HEK293 (cell line): ENCODE results near the gene ADNP.
A peak's percentile ranks its signal among the peaks of the same experiment; 100 is the strongest.

ENCODE experiments used
- CTCF ChIA-PET: fragments of 350-600 bp; formaldehyde crosslinking; extraction: SDS; loops from one replicate; lab custom pipeline; 2021; ENCODE audit warnings: antibody characterized with exemption; lab: Yijun Ruan, JAX
- POLR2A ChIA-PET: fragments of 300-600 bp; formaldehyde crosslinking; extraction: SDS; loops from one replicate; lab custom pipeline; 2020; ENCODE audit warnings: antibody characterized with exemption, inconsistent platforms; lab: Yijun Ruan, JAX
- H3K27ac ChIP-seq: fragments of 200-500 bp; sonication (Bioruptor generic); 2 replicates; pipeline ENCODE4 v1.5.1; 2014; ENCODE audit warnings: low read depth, low read length, control low read depth, inconsistent platforms; ENCODE audit errors: extremely low read depth
- H3K36me3 ChIP-seq, 2 experiments: fragments of 200-500 bp in 1 of 2; sonication (Bioruptor generic) in 1 of 2; 1 replicate in 1 of 2; 2 replicates in 1 of 2; pipeline ENCODE4 v1.5.1; 2014 to 2017; ENCODE audit warnings: inconsistent platforms in 2 of 2, low read length in 2 of 2; ENCODE audit not compliant: control insufficient read depth in 2 of 2, insufficient read depth in 1 of 2
- H3K4me1 ChIP-seq: fragments of 200-500 bp; sonication (Bioruptor generic); 2 replicates; pipeline ENCODE4 v1.5.1; 2014; ENCODE audit warnings: mild to moderate bottlenecking, low read length, inconsistent platforms; ENCODE audit not compliant: control insufficient read depth, insufficient read depth
- H3K4me3 ChIP-seq: 2 replicates; pipeline ENCODE4 v1.5.1; 2011; ENCODE audit warnings: low read depth, mild to moderate bottlenecking, control low read depth, low read length, moderate library complexity
- H3K9me3 ChIP-seq: fragments of 200-500 bp; sonication (Bioruptor generic); 2 replicates; pipeline ENCODE4 v1.5.1; 2014; ENCODE audit warnings: low read depth, low read length, inconsistent platforms; ENCODE audit not compliant: control insufficient read depth, insufficient read depth
- FEZF1 ChIP-seq: fragments of 450-650 bp; formaldehyde crosslinking; IDR thresholded peaks from 2 replicates; pipeline ENCODE4 v1.5.1; 2016; ENCODE audit warnings: missing biosample characterization, missing genetic modification characterization
- GLI4 ChIP-seq: fragments of 450-650 bp; formaldehyde crosslinking; IDR thresholded peaks from 2 replicates; pipeline ENCODE4 v1.5.1; 2016; ENCODE audit warnings: missing biosample characterization, missing genetic modification characterization
- GLIS1 ChIP-seq: fragments of 450-650 bp; formaldehyde crosslinking; IDR thresholded peaks from 2 replicates; pipeline ENCODE4 v1.5.1; 2016; ENCODE audit warnings: missing biosample characterization, missing genetic modification characterization
- KLF16 ChIP-seq: fragments of 450-650 bp; formaldehyde crosslinking; IDR thresholded peaks from 2 replicates; pipeline ENCODE4 v1.5.1; 2017; ENCODE audit warnings: missing biosample characterization, missing genetic modification characterization
- SP2 ChIP-seq: fragments of 450-650 bp; formaldehyde crosslinking; IDR thresholded peaks from 2 replicates; pipeline ENCODE4 v1.5.1; 2016; ENCODE audit warnings: missing biosample characterization, missing genetic modification characterization
- SP3 ChIP-seq: fragments of 450-650 bp; formaldehyde crosslinking; IDR thresholded peaks from 2 replicates; pipeline ENCODE4 v1.5.1; 2016; ENCODE audit warnings: missing biosample characterization, missing genetic modification characterization
- SP7 ChIP-seq: fragments of 450-650 bp; formaldehyde crosslinking; IDR thresholded peaks from 2 replicates; pipeline ENCODE4 v1.5.1; 2016; ENCODE audit warnings: missing biosample characterization, missing genetic modification characterization
- TCF7L2 ChIP-seq: IDR thresholded peaks from 2 replicates; pipeline ENCODE4 v1.6.1; 2011; ENCODE audit warnings: low read depth, mild to moderate bottlenecking, inconsistent platforms, low read length, moderate library complexity, borderline replicate concordance
- YY1 ChIP-seq: fragments of 450-650 bp; formaldehyde crosslinking; IDR thresholded peaks from 2 replicates; pipeline ENCODE4 v1.5.1; 2018; ENCODE audit warnings: missing biosample characterization, missing genetic modification characterization
- ZBTB21 ChIP-seq: fragments of 450-650 bp; formaldehyde crosslinking; IDR thresholded peaks from 2 replicates; pipeline ENCODE4 v1.5.1; 2017; ENCODE audit warnings: missing biosample characterization, missing genetic modification characterization
- ZEB2 ChIP-seq: fragments of 450-650 bp; formaldehyde crosslinking; IDR thresholded peaks from 2 replicates; pipeline ENCODE4 v1.5.1; 2016; ENCODE audit warnings: missing biosample characterization, missing genetic modification characterization
- ZFP37 ChIP-seq: fragments of 450-650 bp; formaldehyde crosslinking; IDR thresholded peaks from 2 replicates; pipeline ENCODE4 v1.5.1; 2016; ENCODE audit warnings: missing biosample characterization, missing genetic modification characterization
- ZNF146 ChIP-seq: fragments of 450-650 bp; formaldehyde crosslinking; IDR thresholded peaks from 2 replicates; pipeline ENCODE4 v1.5.1; 2016; ENCODE audit warnings: missing biosample characterization, missing genetic modification characterization
- ZNF24 ChIP-seq: fragments of 450-650 bp; formaldehyde crosslinking; IDR thresholded peaks from 2 replicates; pipeline ENCODE4 v1.5.1; 2016; ENCODE audit warnings: missing biosample characterization, missing genetic modification characterization
- ZNF394 ChIP-seq: fragments of 450-650 bp; formaldehyde crosslinking; IDR thresholded peaks from 2 replicates; pipeline ENCODE4 v1.5.1; 2016; ENCODE audit warnings: missing biosample characterization, missing genetic modification characterization, mild to moderate bottlenecking, moderate library complexity, borderline replicate concordance
- ZNF501 ChIP-seq: fragments of 450-650 bp; formaldehyde crosslinking; IDR thresholded peaks from 2 replicates; pipeline ENCODE4 v1.5.1; 2016; ENCODE audit warnings: missing biosample characterization, missing genetic modification characterization
- ZNF549 ChIP-seq: fragments of 450-650 bp; IDR thresholded peaks from 2 replicates; pipeline ENCODE4 v1.5.1; 2018; ENCODE audit warnings: missing biosample characterization, missing genetic modification characterization, mild to moderate bottlenecking, inconsistent platforms, moderate library complexity
- ZNF701 ChIP-seq: fragments of 450-650 bp; formaldehyde crosslinking; IDR thresholded peaks from 2 replicates; pipeline ENCODE4 v1.5.1; 2016; ENCODE audit warnings: missing biosample characterization, missing genetic modification characterization
- ZNF785 ChIP-seq: fragments of 450-650 bp; formaldehyde crosslinking; IDR thresholded peaks from 2 replicates; pipeline ENCODE4 v1.5.1; 2016; ENCODE audit warnings: missing biosample characterization, missing genetic modification characterization
- ZNF830 ChIP-seq: fragments of 450-650 bp; IDR thresholded peaks from 2 replicates; pipeline ENCODE4 v1.5.0; 2018; ENCODE audit warnings: missing biosample characterization, missing genetic modification characterization, low read depth, mild to moderate bottlenecking, moderate library complexity
- TF ChIP-seq, protein P1 (sequence below): fragments of 450-650 bp; formaldehyde crosslinking; IDR thresholded peaks from 2 replicates; pipeline ENCODE4 v1.5.1; 2016; ENCODE audit warnings: missing biosample characterization, missing genetic modification characterization
- TF ChIP-seq, protein P2 (sequence below): fragments of 450-650 bp; formaldehyde crosslinking; IDR thresholded peaks from 2 replicates; pipeline ENCODE4 v1.5.1; 2016; ENCODE audit warnings: missing biosample characterization, missing genetic modification characterization
- TF ChIP-seq, protein P3 (sequence below): fragments of 450-650 bp; formaldehyde crosslinking; IDR thresholded peaks from 2 replicates; pipeline ENCODE4 v1.5.1; 2016; ENCODE audit warnings: missing biosample characterization, missing genetic modification characterization
- TF ChIP-seq, protein P4 (sequence below): fragments of 450-650 bp; formaldehyde crosslinking; IDR thresholded peaks from 2 replicates; pipeline ENCODE4 v1.5.1; 2016; ENCODE audit warnings: missing biosample characterization, missing genetic modification characterization, low read depth
- TF ChIP-seq, protein P5 (sequence below): fragments of 450-650 bp; formaldehyde crosslinking; IDR thresholded peaks from 2 replicates; pipeline ENCODE4 v1.5.1; 2016; ENCODE audit warnings: missing biosample characterization, missing genetic modification characterization
- TF ChIP-seq, protein P6 (sequence below): fragments of 450-650 bp; formaldehyde crosslinking; IDR thresholded peaks from 2 replicates; pipeline ENCODE4 v1.5.1; 2016; ENCODE audit warnings: missing biosample characterization, missing genetic modification characterization

ADNP gene

DNA sequence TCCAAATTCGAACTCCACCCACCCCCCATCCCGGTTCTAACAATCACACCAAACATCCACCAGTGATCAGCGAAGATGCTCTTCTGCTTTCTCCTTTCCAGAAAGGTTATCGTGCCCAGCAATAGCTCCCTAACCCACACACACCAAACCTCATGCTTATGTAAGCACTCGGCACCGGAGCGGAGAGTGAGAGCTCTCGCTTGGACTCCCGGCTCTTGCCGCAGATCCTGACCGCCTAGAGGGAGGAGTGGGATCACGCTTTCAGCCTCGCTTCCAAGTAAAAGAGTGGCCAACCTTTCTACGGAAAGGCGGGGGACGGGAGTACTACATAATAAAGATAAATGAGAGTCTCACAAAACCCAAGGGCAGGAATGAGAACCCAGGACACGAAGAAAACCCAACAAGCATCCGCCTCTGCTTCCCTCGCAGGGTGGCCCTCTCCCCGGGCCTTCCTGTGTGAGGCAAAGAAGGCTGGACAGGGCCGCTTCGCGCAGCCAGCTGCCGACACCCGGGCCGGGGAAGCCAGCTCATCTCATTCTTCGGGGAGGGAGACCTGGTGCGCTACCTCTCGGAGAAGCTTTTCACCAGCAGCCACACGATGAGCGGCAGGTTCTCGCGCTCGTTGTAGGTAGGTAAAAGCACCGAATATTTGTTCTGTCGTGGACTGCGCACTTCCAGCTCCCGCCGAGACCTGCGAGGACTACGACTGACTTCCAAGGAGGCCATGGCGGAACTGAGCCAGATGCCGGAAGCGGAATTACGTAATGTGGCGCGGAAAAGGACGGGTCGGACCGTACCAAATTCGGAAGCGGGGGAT, 26.8 kb upstream of the ADNP start, which contains the start of gene DPM1:
Gene DPM1 (minus strand): TSS at position 735 of the 817 bp plus-strand sequence. CDS start 9 bp downstream, at position 726.
- Histone ChIP-seq H3K4me1 (peaks cover 2% of the 10 kb centered on the region; the same call in 1 of the 2 replicates), H3K36me3 (peaks cover 17 to 42% of the 10 kb centered on the region in 2 experiments), H3K4me3 (peak within 1 kb of the TSS; percentile 100), H3K27ac (peak within 1 kb of the TSS; percentile 87), H3K9me3 (no peaks in the 10 kb centered on the region)
- ChIA-PET CTCF (interaction anchor here (0.7 to 2.2 kb wide), 6 partner anchors 23 to 167 kb away, joined by 3 to 8 read pairs (median 5); partner anchors contain the start of gene ADNP), POLR2A (interaction anchor here (0.6 to 2.6 kb wide), 7 partner anchors 11 to 167 kb away, joined by 3 to 35 read pairs (median 5); partner anchors contain the start of genes ADNP and BCAS4)
- TF ChIP-seq, protein P1, sequence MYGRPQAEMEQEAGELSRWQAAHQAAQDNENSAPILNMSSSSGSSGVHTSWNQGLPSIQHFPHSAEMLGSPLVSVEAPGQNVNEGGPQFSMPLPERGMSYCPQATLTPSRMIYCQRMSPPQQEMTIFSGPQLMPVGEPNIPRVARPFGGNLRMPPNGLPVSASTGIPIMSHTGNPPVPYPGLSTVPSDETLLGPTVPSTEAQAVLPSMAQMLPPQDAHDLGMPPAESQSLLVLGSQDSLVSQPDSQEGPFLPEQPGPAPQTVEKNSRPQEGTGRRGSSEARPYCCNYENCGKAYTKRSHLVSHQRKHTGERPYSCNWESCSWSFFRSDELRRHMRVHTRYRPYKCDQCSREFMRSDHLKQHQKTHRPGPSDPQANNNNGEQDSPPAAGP (tag by site-specific recombination) = peak; percentile 37; the same call in 1 of the 2 replicates
- TF ChIP-seq, protein P2, sequence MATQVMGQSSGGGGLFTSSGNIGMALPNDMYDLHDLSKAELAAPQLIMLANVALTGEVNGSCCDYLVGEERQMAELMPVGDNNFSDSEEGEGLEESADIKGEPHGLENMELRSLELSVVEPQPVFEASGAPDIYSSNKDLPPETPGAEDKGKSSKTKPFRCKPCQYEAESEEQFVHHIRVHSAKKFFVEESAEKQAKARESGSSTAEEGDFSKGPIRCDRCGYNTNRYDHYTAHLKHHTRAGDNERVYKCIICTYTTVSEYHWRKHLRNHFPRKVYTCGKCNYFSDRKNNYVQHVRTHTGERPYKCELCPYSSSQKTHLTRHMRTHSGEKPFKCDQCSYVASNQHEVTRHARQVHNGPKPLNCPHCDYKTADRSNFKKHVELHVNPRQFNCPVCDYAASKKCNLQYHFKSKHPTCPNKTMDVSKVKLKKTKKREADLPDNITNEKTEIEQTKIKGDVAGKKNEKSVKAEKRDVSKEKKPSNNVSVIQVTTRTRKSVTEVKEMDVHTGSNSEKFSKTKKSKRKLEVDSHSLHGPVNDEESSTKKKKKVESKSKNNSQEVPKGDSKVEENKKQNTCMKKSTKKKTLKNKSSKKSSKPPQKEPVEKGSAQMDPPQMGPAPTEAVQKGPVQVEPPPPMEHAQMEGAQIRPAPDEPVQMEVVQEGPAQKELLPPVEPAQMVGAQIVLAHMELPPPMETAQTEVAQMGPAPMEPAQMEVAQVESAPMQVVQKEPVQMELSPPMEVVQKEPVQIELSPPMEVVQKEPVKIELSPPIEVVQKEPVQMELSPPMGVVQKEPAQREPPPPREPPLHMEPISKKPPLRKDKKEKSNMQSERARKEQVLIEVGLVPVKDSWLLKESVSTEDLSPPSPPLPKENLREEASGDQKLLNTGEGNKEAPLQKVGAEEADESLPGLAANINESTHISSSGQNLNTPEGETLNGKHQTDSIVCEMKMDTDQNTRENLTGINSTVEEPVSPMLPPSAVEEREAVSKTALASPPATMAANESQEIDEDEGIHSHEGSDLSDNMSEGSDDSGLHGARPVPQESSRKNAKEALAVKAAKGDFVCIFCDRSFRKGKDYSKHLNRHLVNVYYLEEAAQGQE = peak; percentile 77
- TF ChIP-seq ZNF24 = peak; percentile 63; the same call in 1 of the 2 replicates
- no peak for TF ChIP-seq ZNF785 (tag by site-specific recombination)
- TF ChIP-seq, protein P3, sequence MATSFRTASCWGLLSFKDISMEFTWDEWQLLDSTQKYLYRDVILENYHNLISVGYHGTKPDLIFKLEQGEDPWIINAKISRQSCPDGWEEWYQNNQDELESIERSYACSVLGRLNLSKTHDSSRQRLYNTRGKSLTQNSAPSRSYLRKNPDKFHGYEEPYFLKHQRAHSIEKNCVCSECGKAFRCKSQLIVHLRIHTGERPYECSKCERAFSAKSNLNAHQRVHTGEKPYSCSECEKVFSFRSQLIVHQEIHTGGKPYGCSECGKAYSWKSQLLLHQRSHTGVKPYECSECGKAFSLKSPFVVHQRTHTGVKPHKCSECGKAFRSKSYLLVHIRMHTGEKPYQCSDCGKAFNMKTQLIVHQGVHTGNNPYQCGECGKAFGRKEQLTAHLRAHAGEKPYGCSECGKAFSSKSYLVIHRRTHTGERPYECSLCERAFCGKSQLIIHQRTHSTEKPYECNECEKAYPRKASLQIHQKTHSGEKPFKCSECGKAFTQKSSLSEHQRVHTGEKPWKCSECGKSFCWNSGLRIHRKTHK (tag by site-specific recombination) = no peak
- 0 out of 2 replicates have a peak, but pooled peaks have one; percentile 33 for TF ChIP-seq TCF7L2
- TF ChIP-seq YY1 (tag by site-specific recombination) = peak; percentile 62; the same call in 1 of the 2 replicates
- peak; percentile 70 for TF ChIP-seq ZNF501
- TF ChIP-seq ZNF394 (tag by site-specific recombination) = 0 out of 2 replicates have a peak, but pooled peaks have one; percentile 35
- no peak for TF ChIP-seq ZNF701 (tag by site-specific recombination)
- TF ChIP-seq, protein P4, sequence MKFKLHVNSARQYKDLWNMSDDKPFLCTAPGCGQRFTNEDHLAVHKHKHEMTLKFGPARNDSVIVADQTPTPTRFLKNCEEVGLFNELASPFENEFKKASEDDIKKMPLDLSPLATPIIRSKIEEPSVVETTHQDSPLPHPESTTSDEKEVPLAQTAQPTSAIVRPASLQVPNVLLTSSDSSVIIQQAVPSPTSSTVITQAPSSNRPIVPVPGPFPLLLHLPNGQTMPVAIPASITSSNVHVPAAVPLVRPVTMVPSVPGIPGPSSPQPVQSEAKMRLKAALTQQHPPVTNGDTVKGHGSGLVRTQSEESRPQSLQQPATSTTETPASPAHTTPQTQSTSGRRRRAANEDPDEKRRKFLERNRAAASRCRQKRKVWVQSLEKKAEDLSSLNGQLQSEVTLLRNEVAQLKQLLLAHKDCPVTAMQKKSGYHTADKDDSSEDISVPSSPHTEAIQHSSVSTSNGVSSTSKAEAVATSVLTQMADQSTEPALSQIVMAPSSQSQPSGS (tag by site-specific recombination) = peak; percentile 94
- no peak for TF ChIP-seq ZNF830 (tag by site-specific recombination)
- peak; percentile 45 for TF ChIP-seq FEZF1 (tag by site-specific recombination)
- TF ChIP-seq GLI4 (tag by site-specific recombination) = no peak
- TF ChIP-seq ZEB2 (tag by site-specific recombination) = 0 out of 2 replicates have a peak, but pooled peaks have one; percentile 29
- TF ChIP-seq ZNF146 (tag by site-specific recombination) = peak; percentile 38; the same call in 1 of the 2 replicates
- peak; percentile 79 for TF ChIP-seq ZBTB21 (tag by site-specific recombination)
- peak; percentile 69 for TF ChIP-seq KLF16 (tag by site-specific recombination)
- TF ChIP-seq SP2 (tag by site-specific recombination) = peak; percentile 85
- peak; percentile 62; the same call in 1 of the 2 replicates for TF ChIP-seq SP7 (tag by site-specific recombination)
- no peak for TF ChIP-seq ZNF549 (tag by site-specific recombination)
- peak; percentile 85 for TF ChIP-seq ZFP37
- TF ChIP-seq GLIS1 (tag by site-specific recombination) = 0 out of 2 replicates have a peak, but pooled peaks have one; percentile 8
- TF ChIP-seq, protein P5, sequence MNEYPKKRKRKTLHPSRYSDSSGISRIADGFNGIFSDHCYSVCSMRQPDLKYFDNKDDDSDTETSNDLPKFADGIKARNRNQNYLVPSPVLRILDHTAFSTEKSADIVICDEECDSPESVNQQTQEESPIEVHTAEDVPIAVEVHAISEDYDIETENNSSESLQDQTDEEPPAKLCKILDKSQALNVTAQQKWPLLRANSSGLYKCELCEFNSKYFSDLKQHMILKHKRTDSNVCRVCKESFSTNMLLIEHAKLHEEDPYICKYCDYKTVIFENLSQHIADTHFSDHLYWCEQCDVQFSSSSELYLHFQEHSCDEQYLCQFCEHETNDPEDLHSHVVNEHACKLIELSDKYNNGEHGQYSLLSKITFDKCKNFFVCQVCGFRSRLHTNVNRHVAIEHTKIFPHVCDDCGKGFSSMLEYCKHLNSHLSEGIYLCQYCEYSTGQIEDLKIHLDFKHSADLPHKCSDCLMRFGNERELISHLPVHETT = 0 out of 2 replicates have a peak, but pooled peaks have one; percentile 23
- peak; percentile 53; the same call in 1 of the 2 replicates for TF ChIP-seq SP3 (tag by site-specific recombination)
- TF ChIP-seq, protein P6, sequence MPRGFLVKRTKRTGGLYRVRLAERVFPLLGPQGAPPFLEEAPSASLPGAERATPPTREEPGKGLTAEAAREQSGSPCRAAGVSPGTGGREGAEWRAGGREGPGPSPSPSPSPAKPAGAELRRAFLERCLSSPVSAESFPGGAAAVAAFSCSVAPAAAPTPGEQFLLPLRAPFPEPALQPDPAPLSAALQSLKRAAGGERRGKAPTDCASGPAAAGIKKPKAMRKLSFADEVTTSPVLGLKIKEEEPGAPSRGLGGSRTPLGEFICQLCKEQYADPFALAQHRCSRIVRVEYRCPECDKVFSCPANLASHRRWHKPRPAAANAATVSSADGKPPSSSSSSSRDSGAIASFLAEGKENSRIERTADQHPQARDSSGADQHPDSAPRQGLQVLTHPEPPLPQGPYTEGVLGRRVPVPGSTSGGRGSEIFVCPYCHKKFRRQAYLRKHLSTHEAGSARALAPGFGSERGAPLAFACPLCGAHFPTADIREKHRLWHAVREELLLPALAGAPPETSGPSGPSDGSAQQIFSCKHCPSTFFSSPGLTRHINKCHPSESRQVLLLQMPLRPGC (tag by site-specific recombination) = 0 out of 2 replicates have a peak, but pooled peaks have one; percentile 35
